GM19455 (cell line): ENCODE results near the gene CHP2.
"Not testable (repeated sequence)": the region's sequence is repeated elsewhere in the genome, so short reads cannot be mapped to it uniquely, and the experiment has no call there.

Source experiments
- ATAC-seq: cut with Tn5 transposase; IDR thresholded peaks from one replicate; pipeline ENCODE4 v1.9.1; 2021; ENCODE audit not compliant: unreplicated experiment

The CHP2 gene

DNA sequence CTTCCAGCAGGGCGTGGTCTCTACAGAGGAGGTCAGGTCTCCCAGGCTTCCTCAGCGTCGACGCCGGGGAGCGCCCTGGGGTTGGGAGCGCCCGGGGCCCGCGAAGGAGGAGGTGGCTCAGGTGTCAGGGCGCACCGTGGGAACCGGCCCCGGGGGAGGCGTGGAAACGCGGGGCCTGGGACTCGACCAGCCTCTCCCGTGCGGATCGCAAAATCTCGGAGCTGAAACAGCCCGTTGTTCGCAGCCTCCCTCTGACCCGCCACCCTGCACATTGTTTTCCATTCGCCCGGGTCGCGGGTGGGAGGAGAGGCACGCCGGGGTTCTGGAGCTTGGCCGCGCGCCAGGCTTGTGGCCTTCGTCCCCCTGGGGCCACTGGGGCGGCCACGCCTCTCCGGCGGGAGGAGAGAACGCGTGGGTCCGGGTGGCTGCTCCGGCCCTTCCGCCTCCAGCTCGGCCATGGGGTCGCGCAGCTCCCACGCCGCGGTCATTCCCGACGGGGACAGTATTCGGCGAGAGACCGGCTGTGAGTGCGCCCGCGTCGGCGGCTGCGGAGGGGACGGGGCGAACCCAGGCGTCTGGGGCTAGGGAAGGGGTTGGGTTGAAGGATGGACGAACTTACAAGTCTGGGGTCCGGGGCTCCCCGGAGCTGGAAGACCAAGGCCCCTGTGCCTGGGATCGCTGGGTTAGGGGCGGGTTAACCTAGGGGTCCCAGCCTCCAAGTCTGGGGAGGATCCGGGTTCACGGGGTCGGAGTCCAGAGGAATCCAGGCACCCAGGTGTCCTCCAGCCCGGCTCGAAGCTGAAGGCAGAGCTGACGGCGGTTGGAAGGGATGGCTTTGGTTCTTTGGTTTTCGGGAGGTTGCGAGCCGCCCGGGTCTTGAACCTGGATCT, at the start of gene CHP2:
Gene CHP2 (plus strand): TSS at position 433 of the 890 bp plus-strand sequence. CDS start 24 bp downstream, at position 457.
- ATAC-seq = no peak

DNA sequence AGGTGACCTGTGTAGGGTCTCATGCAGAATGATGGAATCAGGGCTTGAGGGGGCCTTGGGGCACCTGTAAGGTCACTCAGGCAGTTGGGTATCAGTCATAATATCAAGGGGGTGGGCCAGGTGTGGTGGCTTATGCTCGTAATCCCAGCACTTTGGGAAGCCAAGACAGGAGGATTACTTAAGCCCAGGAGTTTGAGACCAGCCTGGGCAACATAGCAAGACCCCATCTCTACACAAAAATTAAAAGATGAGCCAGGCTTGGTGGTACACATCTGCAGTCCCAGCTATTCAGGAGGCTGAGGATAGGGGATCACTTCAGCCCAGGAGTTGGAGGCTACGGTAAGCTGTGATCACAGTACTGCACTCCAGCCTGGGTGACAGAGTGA, 49.3 kb upstream of the CHP2 start:
- no peak for ATAC-seq

DNA sequence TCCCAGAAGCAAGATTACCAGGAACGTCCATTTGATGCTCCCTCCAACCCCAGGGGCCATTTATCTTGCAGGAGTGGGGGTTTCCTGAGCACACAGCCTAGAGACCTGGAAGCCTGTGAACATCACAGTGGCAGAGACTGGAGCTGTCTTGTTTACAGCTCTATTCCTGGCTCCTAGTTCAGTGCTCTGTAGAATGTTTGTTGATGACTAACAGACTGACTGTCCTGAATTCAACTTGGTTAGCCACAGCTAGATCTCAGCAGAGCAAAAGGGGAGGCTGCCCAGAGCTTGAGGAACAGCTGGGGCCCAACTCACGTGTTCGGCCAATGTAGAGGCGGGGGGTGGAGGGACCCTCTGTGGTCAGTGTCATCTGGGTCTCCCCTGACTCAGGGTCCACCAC, 48.4 kb upstream of the CHP2 start:
- ATAC-seq = no peak

DNA sequence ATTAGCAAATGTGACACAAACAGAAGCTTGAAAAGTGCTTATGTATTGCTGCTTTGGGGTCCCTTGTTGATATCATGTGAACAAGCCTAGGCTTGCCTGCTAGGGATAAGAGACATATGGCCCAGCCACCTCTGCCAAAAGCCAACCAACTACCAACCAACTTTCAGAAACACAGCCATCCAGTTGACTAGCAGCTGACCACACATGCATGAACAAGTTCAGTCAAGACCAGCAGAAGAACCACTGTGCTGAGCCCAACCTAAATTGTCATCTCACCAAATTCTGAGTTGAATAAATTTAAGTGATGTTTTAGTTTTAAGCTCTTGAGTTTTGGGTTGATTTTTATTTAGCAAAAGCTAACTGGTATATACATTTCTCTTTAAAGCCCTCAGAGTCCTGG, 45.3 kb upstream of the CHP2 start:
- no peak for ATAC-seq

DNA sequence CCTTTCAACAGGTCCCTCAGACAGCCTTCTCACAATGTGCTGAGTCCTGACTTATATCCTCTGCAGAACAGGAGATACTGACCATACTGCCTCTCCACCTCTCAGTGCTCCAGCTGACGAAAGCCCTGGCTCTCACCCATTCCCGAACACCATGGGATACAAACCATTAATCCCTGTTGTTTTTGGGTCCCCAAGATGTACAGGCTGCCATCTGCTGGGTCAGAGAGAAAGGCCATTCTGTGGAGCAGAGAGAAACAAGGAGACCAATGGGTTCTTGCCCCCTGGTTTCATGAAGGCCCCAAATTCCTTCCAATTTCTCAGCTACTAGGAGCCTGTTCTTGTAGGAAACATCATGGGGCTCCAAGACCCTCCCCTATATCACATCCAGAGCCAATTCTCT, 44.8 kb upstream of the CHP2 start:
- no peak for ATAC-seq

DNA sequence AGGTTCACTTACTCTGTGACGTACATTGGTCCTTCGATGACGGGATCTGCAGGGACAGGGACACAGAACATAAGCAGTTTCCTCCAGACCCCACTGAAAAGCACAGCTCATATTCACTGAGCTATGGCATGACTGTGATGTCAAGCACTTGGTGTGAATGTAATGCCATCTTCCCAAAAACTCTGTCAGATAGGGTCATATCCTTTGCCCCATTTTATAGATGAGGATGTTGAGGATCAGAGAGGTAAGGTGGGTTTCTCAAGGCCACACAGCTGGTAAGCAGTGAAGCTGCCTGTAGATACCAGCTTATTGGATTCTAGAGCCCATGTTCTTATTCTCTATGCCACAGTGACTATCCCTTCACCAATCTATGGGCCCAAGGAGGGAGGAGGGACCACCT, 44.3 kb upstream of the CHP2 start:
- ATAC-seq = no peak

DNA sequence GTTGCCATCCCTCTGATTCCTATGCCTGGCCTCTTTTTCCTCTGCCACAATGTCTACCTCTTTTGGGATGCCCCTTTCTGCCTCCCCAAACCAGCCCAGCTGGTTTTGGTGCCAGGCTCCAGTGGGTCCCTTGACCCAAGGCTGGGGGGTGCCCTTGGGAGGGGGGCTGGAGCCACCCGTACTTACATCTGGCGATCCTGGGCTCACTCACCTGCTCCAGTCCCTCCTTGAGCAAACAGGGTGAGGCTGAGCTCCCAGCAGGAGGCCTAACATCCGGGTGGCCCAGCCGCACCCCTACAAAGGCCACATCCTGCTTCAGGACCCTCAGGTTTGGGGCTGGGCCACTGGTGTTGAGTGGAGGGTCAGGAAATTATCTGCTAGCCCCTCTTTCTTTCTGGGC, 43.0 kb upstream of the CHP2 start:
- no peak for ATAC-seq

DNA sequence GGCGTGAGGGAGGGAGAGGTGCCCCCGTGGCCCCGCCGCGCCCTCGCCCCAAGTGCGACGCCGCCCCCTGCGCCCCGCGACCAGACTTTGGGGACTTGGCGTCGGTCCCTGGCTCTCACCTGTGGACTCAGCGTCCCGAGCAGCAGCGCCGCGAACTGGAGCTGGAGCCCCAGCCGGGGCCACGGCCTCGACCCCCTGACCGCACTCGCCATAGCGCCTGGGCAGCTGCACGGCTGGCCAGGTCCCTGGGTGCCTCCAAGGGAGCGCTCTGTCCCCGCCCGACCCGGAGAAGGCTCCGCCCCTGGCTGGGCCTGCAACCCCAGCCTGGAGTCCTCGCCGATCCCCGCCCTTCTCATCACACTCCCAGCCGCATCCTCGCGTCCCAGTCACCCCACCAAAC, 41.9 kb upstream of the CHP2 start, which contains the start of gene ERN2:
Gene ERN2 (minus strand): TSS at position 247 of the 400 bp plus-strand sequence. CDS start 35 bp downstream, at position 212.
- ATAC-seq = no peak

DNA sequence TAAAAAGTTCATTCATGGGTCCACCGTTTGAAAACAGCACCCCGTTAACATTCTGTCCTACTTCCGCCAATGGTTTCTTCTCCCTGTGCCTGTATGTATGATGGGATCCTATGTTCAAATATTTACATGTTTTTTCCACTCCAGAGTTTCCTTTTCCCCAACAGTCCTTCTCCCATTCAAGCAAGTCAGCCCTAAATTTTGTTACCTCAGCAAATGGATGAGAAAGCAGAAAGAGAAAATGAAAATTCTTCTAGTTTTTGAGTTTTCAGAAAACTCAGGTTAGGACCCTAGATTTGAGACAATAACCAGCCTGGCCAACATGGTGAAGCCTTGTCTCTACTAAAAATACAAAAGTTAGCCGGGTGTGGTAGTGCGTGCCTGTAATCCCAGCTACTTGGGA, 38.3 kb upstream of the CHP2 start:
- ATAC-seq = no peak

DNA sequence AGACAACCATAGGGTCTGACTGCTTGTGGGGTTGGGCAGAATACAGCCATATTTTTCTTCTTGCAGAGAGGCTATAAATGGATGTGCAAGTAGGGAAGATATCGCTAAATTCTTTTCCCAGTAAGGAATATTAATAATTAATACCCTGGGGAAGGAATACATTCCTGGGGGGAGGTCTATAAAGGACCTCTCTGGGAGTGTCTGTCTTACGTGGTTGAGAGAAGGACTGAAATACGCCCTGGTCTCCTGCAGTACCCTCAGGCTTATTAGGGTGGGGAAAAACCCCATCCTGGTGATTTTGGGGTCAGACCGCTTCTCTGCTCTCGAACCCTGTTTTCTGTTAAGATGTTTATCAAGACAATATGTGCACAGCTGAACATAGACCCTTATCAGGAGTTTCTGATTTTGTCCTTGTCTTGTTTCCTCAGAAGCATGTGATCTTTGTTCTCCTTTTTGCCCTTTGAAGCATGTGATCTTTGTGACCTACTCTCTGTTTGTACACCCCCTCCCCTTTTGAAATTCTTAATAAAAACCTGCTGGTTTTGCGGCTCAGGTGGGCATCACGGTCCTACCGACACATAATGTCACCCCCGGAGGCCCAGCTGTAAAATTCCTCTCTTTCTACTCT, 32.1 kb upstream of the CHP2 start:
- not testable (repeated sequence) for ATAC-seq

DNA sequence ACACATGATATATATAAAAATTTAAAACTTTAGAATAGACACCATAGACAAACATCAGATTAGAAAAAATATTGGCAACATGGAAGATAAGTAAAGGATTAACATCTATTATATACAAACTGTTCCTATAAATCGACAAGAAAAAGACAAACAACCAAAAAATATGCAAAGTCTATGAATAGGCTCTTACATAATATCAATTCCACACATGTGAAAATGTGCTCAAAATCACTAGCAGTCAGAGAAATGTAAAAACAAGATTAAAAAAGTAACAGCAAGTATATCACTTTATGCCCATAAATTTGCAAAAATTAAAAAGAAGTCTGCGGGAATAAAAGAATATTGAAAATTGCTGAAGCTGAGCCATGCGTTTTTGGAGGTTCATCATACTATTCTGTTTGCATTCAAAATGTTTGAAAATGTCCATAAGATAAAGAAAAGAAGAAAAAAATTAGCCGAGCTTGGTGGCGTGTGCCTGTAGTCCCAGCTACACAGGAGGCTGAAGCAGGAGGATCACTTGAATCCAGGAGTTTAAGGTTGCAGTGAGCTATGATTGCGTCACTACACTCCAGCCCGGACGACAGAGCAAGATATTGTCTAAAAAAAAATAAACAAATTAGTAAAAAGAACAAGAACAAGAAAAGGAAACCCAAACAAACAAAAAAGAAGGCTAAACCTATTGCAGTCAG, 30.6 kb upstream of the CHP2 start:
- ATAC-seq = no peak

DNA sequence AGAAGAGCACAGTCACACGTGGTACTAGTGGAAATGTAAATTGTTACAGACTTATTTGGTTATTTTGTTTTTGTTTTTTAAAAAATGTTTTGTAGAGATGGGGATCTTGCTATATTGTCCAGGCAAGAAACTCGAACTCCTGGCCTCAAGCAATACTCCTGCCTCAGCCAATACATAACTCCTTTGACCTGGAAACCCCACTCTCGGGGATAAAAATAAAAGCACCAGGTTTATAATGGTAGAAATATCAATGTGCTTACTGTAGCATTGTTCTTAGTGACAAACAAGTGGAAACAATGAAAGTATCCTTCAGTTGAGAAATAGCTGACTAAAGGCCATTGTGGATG, 30.1 kb upstream of the CHP2 start:
- ATAC-seq = no peak

DNA sequence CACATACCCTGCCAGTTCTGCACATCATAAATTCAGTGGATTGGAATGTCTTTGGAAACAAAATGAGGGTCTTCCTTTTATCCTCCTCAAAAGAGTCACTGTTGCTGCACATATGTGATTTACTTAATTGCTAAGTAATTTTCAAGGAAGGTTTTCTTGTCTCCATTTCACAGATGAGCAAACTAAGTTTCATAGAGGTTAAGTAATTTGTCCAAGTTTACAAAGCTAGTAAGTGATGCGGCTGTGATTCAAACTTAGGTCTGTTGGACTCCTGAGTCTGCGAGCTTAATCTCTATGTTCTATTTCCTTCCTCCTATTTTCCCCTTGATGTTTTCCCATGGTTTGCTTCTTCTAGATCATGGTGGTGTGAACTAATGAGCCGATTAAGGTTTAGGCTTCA, 28.1 kb upstream of the CHP2 start:
- no peak for ATAC-seq

DNA sequence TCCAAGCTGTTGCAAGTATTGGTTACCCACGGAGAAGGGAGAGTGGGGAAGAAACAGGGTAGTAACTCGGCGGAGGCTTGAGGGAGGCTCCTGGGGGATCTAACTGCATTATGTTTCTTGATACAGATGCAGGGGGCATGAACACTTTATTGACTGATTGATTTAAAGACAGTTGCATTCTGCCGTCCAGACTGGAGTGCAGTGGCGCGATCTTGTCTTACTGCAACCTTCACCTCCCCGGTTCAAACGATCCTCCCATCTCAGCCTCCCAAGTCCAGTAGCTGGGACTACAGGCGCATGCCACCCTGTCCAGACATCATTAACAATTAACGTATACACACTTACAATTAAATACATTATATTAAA, 26.7 kb upstream of the CHP2 start:
- ATAC-seq = no peak

DNA sequence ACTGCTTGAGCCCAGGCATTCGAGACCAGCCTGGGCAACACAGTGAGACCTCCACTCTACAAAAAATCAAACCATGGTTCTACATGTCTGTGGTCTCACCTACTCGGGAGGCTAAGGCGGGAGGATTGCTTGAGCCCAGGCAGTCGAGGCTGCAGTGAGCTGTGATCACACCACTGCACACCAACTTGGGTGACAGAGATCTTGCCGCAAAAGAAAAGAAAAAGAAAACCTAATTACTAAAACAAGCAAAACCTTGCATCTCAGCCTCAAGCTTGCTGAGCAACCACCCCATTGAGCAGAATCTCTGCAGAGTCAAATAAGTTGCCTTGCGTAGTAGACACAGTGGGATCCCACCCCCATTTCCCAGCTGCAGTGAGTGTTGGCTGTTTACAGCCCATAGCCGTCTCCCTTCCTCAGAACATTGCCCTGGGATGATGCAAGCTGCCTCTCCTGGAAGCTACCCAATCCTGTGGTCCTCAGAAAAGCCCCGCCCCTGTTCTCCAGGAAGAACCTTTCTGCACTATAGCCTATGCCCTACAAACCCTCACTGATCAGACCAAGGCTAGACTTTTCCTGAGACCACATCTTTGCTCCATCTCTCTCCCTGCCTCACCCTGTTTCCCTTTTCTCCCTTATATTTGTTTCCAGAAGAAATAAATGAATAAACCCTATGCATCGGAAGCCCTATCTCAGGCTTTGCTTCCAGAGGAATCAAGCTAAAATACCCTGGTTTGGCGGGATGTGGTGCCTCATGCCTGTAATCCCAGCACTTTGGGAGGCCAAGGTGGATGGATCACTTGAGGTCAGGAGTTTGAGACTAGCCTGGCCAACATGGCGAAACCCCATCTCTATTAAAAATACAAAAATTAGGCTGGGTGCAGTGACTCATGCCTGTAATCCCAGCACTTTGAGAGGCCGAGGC, 25.1 kb upstream of the CHP2 start:
- ATAC-seq = no peak

DNA sequence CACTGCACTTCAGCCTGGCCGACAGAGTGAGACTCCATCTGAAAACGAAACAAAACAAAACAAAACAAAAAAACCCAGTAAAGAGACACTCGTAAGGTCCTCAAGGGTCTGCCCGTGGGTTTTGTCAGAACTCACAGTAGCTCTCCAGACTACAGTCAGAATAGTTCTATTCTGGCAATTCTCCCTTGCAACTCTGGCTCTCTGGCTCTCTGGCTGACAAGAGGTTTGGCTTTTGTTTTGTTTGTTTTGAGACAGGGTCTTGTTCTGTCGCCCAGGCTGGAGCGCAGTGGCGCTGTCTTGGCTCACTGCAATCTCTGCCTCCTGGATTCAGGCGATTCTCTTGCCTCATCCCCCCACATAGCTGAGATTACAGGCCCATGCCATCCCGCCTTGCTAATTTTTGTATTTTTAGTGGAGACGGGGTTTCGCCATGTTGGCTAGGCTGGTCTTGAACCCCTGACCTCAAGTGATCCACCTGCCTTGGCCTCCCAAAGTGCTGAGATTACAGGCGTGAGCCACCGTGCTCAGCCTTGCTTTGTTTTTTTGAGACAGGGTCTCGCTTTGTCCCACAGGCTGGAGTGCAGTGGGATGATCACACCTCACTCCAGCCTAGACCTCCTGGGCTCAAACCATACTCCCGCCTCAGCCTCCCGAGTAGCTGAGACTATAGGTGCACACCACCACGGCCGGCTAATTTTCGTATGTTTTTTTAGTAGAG, 20.5 kb upstream of the CHP2 start:
- no peak for ATAC-seq

DNA sequence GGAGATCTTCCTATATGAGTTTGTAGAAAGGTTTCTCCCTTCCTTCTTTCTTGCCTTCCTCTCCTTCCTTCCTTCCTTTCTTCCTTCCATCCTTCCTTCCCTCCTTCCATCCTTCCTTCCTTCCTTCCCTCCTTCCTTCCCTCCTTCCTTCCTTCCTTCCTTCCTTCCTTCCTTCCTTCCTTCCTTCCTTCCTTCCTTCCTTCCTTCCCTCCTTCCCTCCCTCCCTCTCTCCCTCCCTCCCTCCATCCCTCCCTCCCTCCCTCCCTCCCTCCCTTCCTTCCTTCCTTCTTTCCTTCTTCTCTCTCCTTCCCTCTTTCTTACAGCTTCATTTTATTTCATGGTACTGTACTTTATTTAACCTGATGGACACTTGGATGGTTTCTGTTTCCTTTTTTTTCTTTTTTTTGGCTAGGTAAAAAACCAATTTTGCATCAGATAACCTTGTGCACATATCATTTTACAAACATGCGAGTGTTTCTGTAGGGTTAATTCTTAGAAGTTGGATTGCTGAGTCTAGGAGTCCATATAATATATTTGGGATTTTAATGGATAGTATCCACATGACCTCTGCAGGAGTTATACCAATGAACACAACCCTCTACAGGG, 17.3 kb upstream of the CHP2 start:
- not testable (repeated sequence) for ATAC-seq

DNA sequence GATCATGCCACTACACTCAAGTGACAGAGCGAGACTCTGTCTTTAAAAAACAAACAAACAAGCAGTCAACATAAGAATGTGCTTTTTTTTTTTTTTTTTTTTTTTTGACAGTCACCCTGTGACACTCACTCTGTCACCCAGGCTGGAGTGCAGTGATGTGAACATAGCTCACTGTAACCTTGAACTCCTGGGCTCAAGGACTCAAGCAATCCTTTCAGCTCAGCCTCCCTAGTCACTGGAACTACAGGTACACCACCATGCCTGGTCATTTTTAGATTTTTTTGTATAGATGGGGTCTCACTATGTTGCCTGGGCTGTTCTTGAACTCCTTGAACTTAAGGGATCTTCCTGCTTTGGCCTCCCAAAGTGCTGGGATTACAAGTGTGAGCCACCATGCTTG, 15.3 kb upstream of the CHP2 start:
- no peak for ATAC-seq

DNA sequence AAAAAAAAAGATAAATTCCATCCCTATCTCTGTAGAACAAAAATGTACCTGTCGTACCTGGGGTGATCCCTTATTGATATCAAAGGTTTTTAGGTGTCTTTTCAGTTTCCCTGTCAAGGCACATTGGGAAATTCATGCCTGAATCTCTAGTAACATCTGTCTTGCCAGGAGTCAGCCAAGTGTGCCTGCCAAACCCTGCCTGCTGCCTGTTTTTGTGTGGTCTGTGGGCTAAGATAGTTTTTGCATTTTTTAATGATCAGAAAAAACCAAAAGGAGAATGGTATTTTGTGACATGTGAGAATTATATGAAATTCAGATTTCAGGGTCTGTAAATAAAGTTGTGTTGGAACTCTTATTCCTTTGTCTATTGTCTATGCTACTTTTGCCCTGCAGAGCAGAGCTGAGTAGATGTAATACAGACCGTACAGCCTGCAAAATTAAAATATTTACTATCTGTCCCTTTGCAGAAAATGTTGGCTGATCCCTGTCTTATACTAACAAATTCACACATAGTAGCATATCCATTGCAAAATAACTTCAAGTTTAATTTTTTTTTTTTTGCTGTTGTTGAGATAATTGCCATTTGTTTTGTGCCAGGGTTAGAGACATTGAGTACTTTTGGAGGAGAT, 13.0 kb upstream of the CHP2 start:
- no peak for ATAC-seq
